PC-3 (cell line): ENCODE results near the gene DDIAS.

Experiments used
- EZH2 ChIP-seq: fragments of 300-600 bp; sonication (generic); IDR thresholded peaks from one replicate; pipeline ENCODE4 v1.6.1; 2017; ENCODE audit warnings: antibody characterized with exemption, mild to moderate bottlenecking, low read length; ENCODE audit not compliant: unreplicated experiment
- TF ChIP-seq, protein P1 (sequence below): fragments of 300-600 bp; sonication (generic); conservative IDR thresholded peaks from 2 replicates; pipeline ENCODE4 v1.5.1; 2017; ENCODE audit warnings: antibody characterized with exemption, low read depth, mild to moderate bottlenecking, low read length

DNA sequence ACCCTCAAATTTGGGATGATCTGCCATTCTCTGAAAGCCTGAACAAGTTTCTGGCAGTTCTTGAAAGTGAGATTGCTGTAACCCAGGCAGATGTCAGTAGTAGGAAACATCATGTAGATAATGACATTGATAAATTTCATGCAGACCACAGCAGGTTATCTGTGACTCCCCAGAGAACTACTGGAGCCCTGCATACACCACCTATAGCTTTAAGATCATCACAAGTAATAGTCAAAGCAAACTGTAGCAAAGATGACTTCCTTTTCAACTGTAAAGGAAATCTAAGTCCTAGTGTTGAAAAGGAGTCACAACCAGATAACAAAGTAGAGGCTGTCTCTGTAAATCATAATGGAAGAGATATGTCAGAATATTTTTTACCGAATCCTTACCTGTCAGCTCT lies 31.0 kb downstream of the DDIAS start:
- TF ChIP-seq, protein P1, sequence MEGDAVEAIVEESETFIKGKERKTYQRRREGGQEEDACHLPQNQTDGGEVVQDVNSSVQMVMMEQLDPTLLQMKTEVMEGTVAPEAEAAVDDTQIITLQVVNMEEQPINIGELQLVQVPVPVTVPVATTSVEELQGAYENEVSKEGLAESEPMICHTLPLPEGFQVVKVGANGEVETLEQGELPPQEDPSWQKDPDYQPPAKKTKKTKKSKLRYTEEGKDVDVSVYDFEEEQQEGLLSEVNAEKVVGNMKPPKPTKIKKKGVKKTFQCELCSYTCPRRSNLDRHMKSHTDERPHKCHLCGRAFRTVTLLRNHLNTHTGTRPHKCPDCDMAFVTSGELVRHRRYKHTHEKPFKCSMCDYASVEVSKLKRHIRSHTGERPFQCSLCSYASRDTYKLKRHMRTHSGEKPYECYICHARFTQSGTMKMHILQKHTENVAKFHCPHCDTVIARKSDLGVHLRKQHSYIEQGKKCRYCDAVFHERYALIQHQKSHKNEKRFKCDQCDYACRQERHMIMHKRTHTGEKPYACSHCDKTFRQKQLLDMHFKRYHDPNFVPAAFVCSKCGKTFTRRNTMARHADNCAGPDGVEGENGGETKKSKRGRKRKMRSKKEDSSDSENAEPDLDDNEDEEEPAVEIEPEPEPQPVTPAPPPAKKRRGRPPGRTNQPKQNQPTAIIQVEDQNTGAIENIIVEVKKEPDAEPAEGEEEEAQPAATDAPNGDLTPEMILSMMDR = no peak
- no peak for TF ChIP-seq EZH2
